GM19035 (cell line): Measurements from ENCODE around the gene C11orf58.

Source experiments
- ATAC-seq: cut with Tn5 transposase; IDR thresholded peaks from one replicate; pipeline ENCODE4 v1.9.1; 2021; ENCODE audit not compliant: unreplicated experiment

C11orf58 gene

GRCh38 chr11:16738193-16738946, at the start of gene C11orf58:
TSS of gene C11orf58 (plus strand) at chr11:16738647. CDS start at chr11:16738779, 132 bp downstream.
- peak; percentile 96 for ATAC-seq

- no peak for ATAC-seq
Observed at GRCh38 chr11:16690086-16690485, 48.4 kb upstream of the C11orf58 start.

- no peak for ATAC-seq
Observed at GRCh38 chr11:16703795-16704194, 34.7 kb upstream of the C11orf58 start.

GRCh38 chr11:16713594-16713993, 24.9 kb upstream of the C11orf58 start:
- ATAC-seq: no peak

GRCh38 chr11:16722581-16723344, 15.7 kb upstream of the C11orf58 start:
- no peak for ATAC-seq

- ATAC-seq: no peak
Observed at GRCh38 chr11:16727806-16728205, 10.6 kb upstream of the C11orf58 start.

GRCh38 chr11:16737818-16738192, 642 bp upstream of the C11orf58 start:
- peak; percentile 18 for ATAC-seq

- peak; percentile 3 for ATAC-seq
Observed at GRCh38 chr11:16738947-16739815, 734 bp downstream of the C11orf58 start.

- ATAC-seq: no peak
Observed at GRCh38 chr11:16741473-16741872, 3.0 kb downstream of the C11orf58 start.

- ATAC-seq: no peak
Observed at GRCh38 chr11:16743478-16743877, 5.0 kb downstream of the C11orf58 start.

- ATAC-seq: no peak
Observed at GRCh38 chr11:16744128-16744725, 5.8 kb downstream of the C11orf58 start.

- no peak for ATAC-seq
Observed at GRCh38 chr11:16745950-16746605, 7.6 kb downstream of the C11orf58 start.

- ATAC-seq: no peak
Observed at GRCh38 chr11:16749092-16749491, 10.6 kb downstream of the C11orf58 start.

GRCh38 chr11:16749666-16750065, 11.2 kb downstream of the C11orf58 start:
- no peak for ATAC-seq

- no peak for ATAC-seq
Observed at GRCh38 chr11:16750417-16750816, 12.0 kb downstream of the C11orf58 start.

GRCh38 chr11:16758382-16759024, 20.1 kb downstream of the C11orf58 start:
- no peak for ATAC-seq

- no peak for ATAC-seq
Observed at GRCh38 chr11:16759857-16760508, 21.5 kb downstream of the C11orf58 start.

- no peak for ATAC-seq
Observed at GRCh38 chr11:16763746-16764145, 25.3 kb downstream of the C11orf58 start.

GRCh38 chr11:16764888-16765287, 26.4 kb downstream of the C11orf58 start:
- ATAC-seq: no peak
